Caco-2 (cell line): ENCODE data around the gene CXADR. TPM values are rescaled to one million over a fixed set of nuclear protein-coding genes. Genes with fewer than 3 reads are reported as not detected.
A peak's percentile ranks its signal among the peaks of the same experiment; 100 is the strongest.
"Not testable (repeated sequence)": the region's sequence is repeated elsewhere in the genome, so short reads cannot be mapped to it uniquely, and the experiment has no call there.

Source experiments
- BruUV-seq: library from RNA; stranded (reverse); fragments of 400-500 nt; replicated peaks from 2 replicates; lab custom pipeline; 2021; lab: Mats Ljungman, UMichigan
- CTCF ChIA-PET: fragments of 300-600 bp; sonication (Branson Sonifier 250); formaldehyde crosslinking; loops from one replicate; lab custom pipeline; 2022; ENCODE audit warnings: antibody characterized with exemption; lab: Charles Lee
- POLR2A ChIA-PET: fragments of 300-600 bp; sonication (Branson Sonifier 250); formaldehyde crosslinking; loops from one replicate; lab custom pipeline; 2022; ENCODE audit warnings: antibody characterized with exemption; lab: Charles Lee
- DNase-seq, 2 experiments: peaks; one replicate each; pipeline versions ENCODE4 v3.0.0 to v3.0.0-alpha.2; 2020 to 2022
- H3K27me3 ChIP-seq: replicated peaks from 2 replicates; pipeline ENCODE4 v1.6.0; 2011; ENCODE audit warnings: low read length; ENCODE audit not compliant: control insufficient read depth, insufficient read depth
- H3K36me3 ChIP-seq: 2 replicates; pipeline ENCODE4 v1.5.1; 2011; ENCODE audit warnings: low read length; ENCODE audit not compliant: control insufficient read depth, insufficient read depth
- H3K4me1 ChIP-seq: fragments of 250-450 bp; sonication (Bioruptor Pico); 2 replicates; pipeline ENCODE4 v1.5.1; 2020; ENCODE audit warnings: mild to moderate bottlenecking
- H3K4me3 ChIP-seq: 2 replicates; pipeline ENCODE4 v1.5.1; 2011; ENCODE audit warnings: low read depth, mild to moderate bottlenecking, control low read depth, low read length
- H3K9me3 ChIP-seq: fragments of 250-450 bp; sonication (Bioruptor Pico); 2 replicates; pipeline ENCODE4 v1.5.1; 2020; ENCODE audit warnings: mild to moderate bottlenecking, moderate library complexity
- H3K27ac Mint-ChIP-seq: one replicate; pipeline ENCODE4 v1.8.0; 2022; ENCODE audit warnings: mixed read lengths; ENCODE audit not compliant: unreplicated experiment
- H3K27me3 Mint-ChIP-seq: one replicate; pipeline ENCODE4 v1.8.0; 2022; ENCODE audit warnings: mixed read lengths; ENCODE audit not compliant: insufficient read depth, unreplicated experiment
- H3K36me3 Mint-ChIP-seq: one replicate; pipeline ENCODE4 v1.8.0; 2022; ENCODE audit warnings: mild to moderate bottlenecking, mixed read lengths; ENCODE audit not compliant: insufficient read depth, unreplicated experiment
- H3K4me1 Mint-ChIP-seq: one replicate; pipeline ENCODE4 v1.8.0; 2022; ENCODE audit warnings: low read depth, mixed read lengths; ENCODE audit not compliant: unreplicated experiment
- H3K4me3 Mint-ChIP-seq: one replicate; pipeline ENCODE4 v1.8.0; 2022; ENCODE audit warnings: mild to moderate bottlenecking, moderate library complexity, mixed read lengths; ENCODE audit not compliant: unreplicated experiment
- H3K9me3 Mint-ChIP-seq: one replicate; pipeline ENCODE4 v1.8.0; 2022; ENCODE audit warnings: mixed read lengths; ENCODE audit not compliant: unreplicated experiment
- intact Hi-C: fragments of 100-400 bp; cut with micrococcal nuclease; formaldehyde crosslinking; loops from one replicate; pipeline ENCODE4 v1.10.0; 2022; ENCODE audit not compliant: unreplicated experiment
- total RNA-seq: library from RNA; stranded (reverse); gene quantifications from 2 replicates; pipeline ENCODE4 v1.2.3, GENCODE V29; 2022
- TF ChIP-seq, protein P1 (sequence below), 2 experiments: fragments of 200-600 bp in 1 of 2; IDR thresholded peaks; 1 replicate in 1 of 2; 2 replicates in 1 of 2; pipeline versions ENCODE4 v1.5.1 to v1.8.0; 2011 to 2022; ENCODE audit warnings: antibody characterized with exemption in 1 of 2, control low read depth in 1 of 2, inconsistent platforms in 1 of 2, low read depth in 1 of 2, low read length in 1 of 2, mild to moderate bottlenecking in 1 of 2, moderate library complexity in 1 of 2; ENCODE audit not compliant: insufficient read depth in 1 of 2, severe bottlenecking in 1 of 2, unreplicated experiment in 1 of 2

Gene CXADR
- total RNA-seq, 1 experiment from 2014 or later = 102 TPM

- peaks cover 67% of the 10 kb centered on the region for H3K36me3 Mint-ChIP-seq
- 0 out of 2 replicates have a peak, but pooled peaks cover 1% of the 10 kb centered on the region for H3K36me3 ChIP-seq
- H3K4me1 Mint-ChIP-seq = peaks cover 49% of the 10 kb centered on the region
- no peaks in the 10 kb centered on the region for H3K27me3 ChIP-seq
- BruUV-seq = no TSS peak
- H3K4me3 ChIP-seq = no peak overlapping the region
- no peak for DNase-seq
- H3K4me3 Mint-ChIP-seq = no peak overlapping the region
- ChIA-PET CTCF (no interaction called here), POLR2A (no interaction called here)
- H3K9me3 ChIP-seq = no peaks in the 10 kb centered on the region
- no peak overlapping the region for H3K27ac Mint-ChIP-seq
- intact Hi-C loops = no loop called here
- peaks cover 64% of the 10 kb centered on the region for H3K4me1 ChIP-seq
- H3K9me3 Mint-ChIP-seq = no peaks in the 10 kb centered on the region
- no peaks in the 10 kb centered on the region for H3K27me3 Mint-ChIP-seq
- TF ChIP-seq, protein P1, sequence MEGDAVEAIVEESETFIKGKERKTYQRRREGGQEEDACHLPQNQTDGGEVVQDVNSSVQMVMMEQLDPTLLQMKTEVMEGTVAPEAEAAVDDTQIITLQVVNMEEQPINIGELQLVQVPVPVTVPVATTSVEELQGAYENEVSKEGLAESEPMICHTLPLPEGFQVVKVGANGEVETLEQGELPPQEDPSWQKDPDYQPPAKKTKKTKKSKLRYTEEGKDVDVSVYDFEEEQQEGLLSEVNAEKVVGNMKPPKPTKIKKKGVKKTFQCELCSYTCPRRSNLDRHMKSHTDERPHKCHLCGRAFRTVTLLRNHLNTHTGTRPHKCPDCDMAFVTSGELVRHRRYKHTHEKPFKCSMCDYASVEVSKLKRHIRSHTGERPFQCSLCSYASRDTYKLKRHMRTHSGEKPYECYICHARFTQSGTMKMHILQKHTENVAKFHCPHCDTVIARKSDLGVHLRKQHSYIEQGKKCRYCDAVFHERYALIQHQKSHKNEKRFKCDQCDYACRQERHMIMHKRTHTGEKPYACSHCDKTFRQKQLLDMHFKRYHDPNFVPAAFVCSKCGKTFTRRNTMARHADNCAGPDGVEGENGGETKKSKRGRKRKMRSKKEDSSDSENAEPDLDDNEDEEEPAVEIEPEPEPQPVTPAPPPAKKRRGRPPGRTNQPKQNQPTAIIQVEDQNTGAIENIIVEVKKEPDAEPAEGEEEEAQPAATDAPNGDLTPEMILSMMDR (IDR thresholded peaks at IDR 0.05; ENCODE audit: insufficient read depth in 1 of 2, low read depth in 1 of 2, low read length in 1 of 2, severe bottlenecking in 1 of 2, unreplicated experiment in 1 of 2) = no peak
Measured at GRCh38 chr21:17519208-17519738, 6.4 kb downstream of the CXADR start.

DNA sequence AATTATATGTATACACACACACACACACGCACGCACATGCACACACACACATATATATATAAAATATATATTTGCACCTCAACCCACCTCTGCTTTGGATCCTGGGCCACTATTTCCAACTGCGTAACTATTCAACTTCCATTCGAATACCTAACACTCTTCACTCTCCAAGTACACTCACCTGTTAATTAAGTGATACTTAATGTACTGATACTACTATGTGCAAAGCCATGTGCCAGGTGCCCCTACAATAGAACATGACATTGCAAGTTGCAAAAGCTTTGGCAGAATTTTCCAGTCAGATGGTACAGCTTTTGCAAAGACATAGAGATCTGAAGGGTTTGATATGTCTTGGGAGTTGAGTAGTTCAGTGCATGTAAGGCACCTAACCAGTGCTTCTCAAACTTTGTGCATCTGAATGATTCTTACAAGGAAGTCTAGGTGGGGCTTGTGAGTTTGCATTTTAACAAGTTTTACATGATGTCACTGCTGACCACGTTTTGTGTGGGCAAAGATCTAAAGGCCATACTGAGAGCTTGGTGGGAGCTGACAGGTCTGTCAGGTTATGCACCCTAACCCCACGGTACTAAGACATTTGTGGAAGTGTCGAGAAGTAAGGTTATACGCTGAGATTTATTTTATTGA is 7.2 kb downstream of the CXADR start:
- Mint-ChIP-seq H3K27ac (peak overlapping the region; percentile 74), H3K27me3 (no peaks in the 10 kb centered on the region), H3K4me1 (peaks cover 54% of the 10 kb centered on the region), H3K36me3 (peaks cover 67% of the 10 kb centered on the region), H3K4me3 (no peak overlapping the region), H3K9me3 (no peaks in the 10 kb centered on the region)
- TF ChIP-seq, protein P1 (IDR thresholded peaks at IDR 0.05; ENCODE audit: insufficient read depth in 1 of 2, low read depth in 1 of 2, low read length in 1 of 2, severe bottlenecking in 1 of 2, unreplicated experiment in 1 of 2) = no peak
- DNase-seq = no peak
- ChIA-PET CTCF (interaction anchor here (1.0 kb wide), 1 partner anchor 35 kb away, joined by 5 read pairs; no protein-coding TSS in a partner anchor), POLR2A (no interaction called here)
- Histone ChIP-seq H3K36me3 (0 out of 2 replicates have a peak, but pooled peaks cover 1% of the 10 kb centered on the region), H3K4me3 (no peak overlapping the region), H3K4me1 (peaks cover 72% of the 10 kb centered on the region), H3K9me3 (no peaks in the 10 kb centered on the region), H3K27me3 (no peaks in the 10 kb centered on the region)
- intact Hi-C loops = loop anchor here (10.0 kb wide), 1 partner anchor 195 kb away; no protein-coding TSS in a partner anchor
- no TSS peak for BruUV-seq

GRCh38 chr21:17523007-17523451 is 10.2 kb downstream of the CXADR start:
- CTCF ChIA-PET = interaction anchor here (0.6 to 1.2 kb wide), 2 partner anchors 10 to 32 kb away, joined by 3 to 4 read pairs; no protein-coding TSS in a partner anchor
- H3K27me3 ChIP-seq = no peaks in the 10 kb centered on the region
- H3K27ac Mint-ChIP-seq = peak overlapping the region; percentile 71
- intact Hi-C loops = loop anchor here (1.0 to 10.0 kb wide), 5 partner anchors 10 to 192 kb away; partner anchors contain the start of gene CXADR
- H3K9me3 ChIP-seq = no peaks in the 10 kb centered on the region
- H3K36me3 ChIP-seq = no peaks in the 10 kb centered on the region
- H3K9me3 Mint-ChIP-seq = no peaks in the 10 kb centered on the region
- no peak overlapping the region for H3K4me3 ChIP-seq
- H3K4me1 Mint-ChIP-seq = peaks cover 55% of the 10 kb centered on the region
- TF ChIP-seq, protein P1 (IDR thresholded peaks at IDR 0.05; ENCODE audit: insufficient read depth in 1 of 2, low read depth in 1 of 2, low read length in 1 of 2, severe bottlenecking in 1 of 2, unreplicated experiment in 1 of 2) = no peak
- POLR2A ChIA-PET = no interaction called here
- H3K36me3 Mint-ChIP-seq = peaks cover 60% of the 10 kb centered on the region
- peaks cover 91% of the 10 kb centered on the region for H3K4me1 ChIP-seq
- DNase-seq = peak; percentile 72 to 77
- H3K4me3 Mint-ChIP-seq = peak overlapping the region; percentile 64
- no peaks in the 10 kb centered on the region for H3K27me3 Mint-ChIP-seq
- BruUV-seq = no TSS peak

GRCh38 chr21:17523979-17524494 is 11.2 kb downstream of the CXADR start:
- POLR2A ChIA-PET, H3K4me3 ChIP-seq, H3K27me3 Mint-ChIP-seq, BruUV-seq, H3K9me3 Mint-ChIP-seq, DNase-seq, H3K27me3 ChIP-seq, H3K9me3 ChIP-seq, H3K36me3 ChIP-seq, CTCF ChIA-PET: not testable (repeated sequence)
- Mint-ChIP-seq H3K4me1 (peaks cover 60% of the 10 kb centered on the region), H3K36me3 (peaks cover 60% of the 10 kb centered on the region), H3K27ac (peak overlapping the region; percentile 73), H3K4me3 (peak overlapping the region; percentile 34)
- intact Hi-C loops = loop anchor here (1.0 to 10.0 kb wide), 5 partner anchors 11 to 191 kb away; partner anchors contain the start of gene CXADR
- peaks cover 95% of the 10 kb centered on the region for H3K4me1 ChIP-seq
